Smooth muscle cell (in vitro differentiated cells): ENCODE measurements around the gene ASPM. TPM values are rescaled to one million over a fixed set of nuclear protein-coding genes. Genes with fewer than 3 reads are reported as not detected.

Source experiments
- DNase-seq: peaks from one replicate; lab custom pipeline; 2025; ENCODE audit not compliant: unreplicated experiment; lab: John Stamatoyannopoulos, UW
- H2AFZ ChIP-seq: fragments of 200-600 bp; sonication (generic); 2 replicates; pipeline ENCODE4 v1.6.0; 2016; ENCODE audit warnings: antibody characterized with exemption, low read depth, mild to moderate bottlenecking
- H3F3A ChIP-seq: fragments of 200-600 bp; sonication (generic); 2 replicates; pipeline ENCODE4 v1.6.0; 2017; ENCODE audit warnings: antibody characterized with exemption, low read depth
- H3K27ac ChIP-seq: fragments of 200-600 bp; sonication (generic); 2 replicates; pipeline ENCODE4 v1.5.1; 2016; ENCODE audit warnings: low read depth, mild to moderate bottlenecking
- H3K27me3 ChIP-seq: fragments of 200-600 bp; sonication (generic); 2 replicates; pipeline ENCODE4 v1.6.1; 2016; ENCODE audit warnings: low read depth, mild to moderate bottlenecking
- H3K36me3 ChIP-seq: fragments of 200-600 bp; sonication (generic); 2 replicates; pipeline ENCODE4 v1.5.1; 2016; ENCODE audit warnings: low read depth
- H3K4me1 ChIP-seq: fragments of 200-600 bp; sonication (generic); 2 replicates; pipeline ENCODE4 v1.5.1; 2016; ENCODE audit warnings: low read depth
- H3K4me2 ChIP-seq: fragments of 200-600 bp; sonication (generic); 2 replicates; pipeline ENCODE4 v1.6.0; 2016; ENCODE audit warnings: mild to moderate bottlenecking
- H3K4me3 ChIP-seq: fragments of 200-600 bp; sonication (generic); 2 replicates; pipeline ENCODE4 v1.5.1; 2016; ENCODE audit warnings: mild to moderate bottlenecking
- H3K79me2 ChIP-seq: fragments of 200-600 bp; sonication (generic); 2 replicates; pipeline ENCODE4 v1.6.0; 2016; ENCODE audit warnings: low read depth, mild to moderate bottlenecking
- H3K9ac ChIP-seq: fragments of 200-600 bp; sonication (generic); 2 replicates; pipeline ENCODE4 v1.6.0; 2016; ENCODE audit warnings: low read depth
- H3K9me3 ChIP-seq: fragments of 200-600 bp; sonication (generic); replicated peaks from 2 replicates; pipeline ENCODE4 v1.5.1; 2016; ENCODE audit warnings: low read depth
- H4K20me1 ChIP-seq: fragments of 200-600 bp; sonication (generic); 2 replicates; pipeline ENCODE4 v1.6.0; 2016; ENCODE audit warnings: low read depth
- CTCF ChIP-seq: fragments of 200-600 bp; sonication (generic); IDR thresholded peaks from 2 replicates; pipeline ENCODE4 v1.5.1; 2017; ENCODE audit warnings: borderline replicate concordance, mild to moderate bottlenecking, antibody characterized with exemption; ENCODE audit not compliant: insufficient read depth, poor library complexity, severe bottlenecking
- WGBS: methylation state at CpG from one replicate; pipeline ENCODE4 v1.1.7; 2016; ENCODE audit warnings: low lambda C conversion rate; 5-methylcytosine and 5-hydroxymethylcytosine counted together
- polyA plus RNA-seq: library from polyadenylated mRNA; unstranded; fragments of >200 nt; fragmentation: Nextera tagmentation; extraction: Ambion mirVana; gene quantifications from 2 replicates; pipeline ENCODE4 v1.2.1, GENCODE V29; 2016
- total RNA-seq: library from RNA; depleted of rRNA; stranded (reverse); fragments of >200 nt; gene quantifications from 2 replicates; pipeline ENCODE4 v1.2.3, GENCODE V29; 2014

Gene ASPM
- total and polyA plus RNA-seq, 2 experiments from 2014 or later: 1.7 to 8.8 TPM

GRCh38 chr1:197137322-197137721 is 9.1 kb downstream of the ASPM start:
- no peak overlapping the region for H3K4me2 ChIP-seq
- H3K79me2 ChIP-seq: peaks cover 4% of the 10 kb centered on the region

GRCh38 chr1:197130677-197131304 is 15.7 kb downstream of the ASPM start:
- Histone ChIP-seq H3K4me1 (no peaks in the 10 kb centered on the region), H3K9me3 (no peaks in the 10 kb centered on the region), H3K4me3 (no peak overlapping the region), H3K4me2 (no peak overlapping the region), H4K20me1 (no peaks in the 10 kb centered on the region), H3K36me3 (no peaks in the 10 kb centered on the region), H3K27me3 (no peaks in the 10 kb centered on the region), H3K27ac (no peak overlapping the region), H3K9ac (no peak overlapping the region), H3F3A (no peaks in the 10 kb centered on the region), H2AFZ (peak overlapping the region; percentile 49), H3K79me2 (no peaks in the 10 kb centered on the region)
- no peak for TF ChIP-seq CTCF
- WGBS: 93% methylated on average over 2 of the region's 2 CpGs
- DNase-seq: no peak

More at GRCh38 chr1:197137322-197137721, 9.1 kb downstream of the ASPM start:
- H3K4me1 ChIP-seq: no peaks in the 10 kb centered on the region
- no peak overlapping the region for H3K27ac ChIP-seq
- H3K27me3 ChIP-seq: no peaks in the 10 kb centered on the region
- no peak overlapping the region for H2AFZ ChIP-seq
- H4K20me1 ChIP-seq: no peaks in the 10 kb centered on the region
- H3K4me3 ChIP-seq: no peak overlapping the region
- no peak overlapping the region for H3K9ac ChIP-seq
- WGBS: 80% methylated on average over 7 of the region's 7 CpGs
- H3K36me3 ChIP-seq: no peaks in the 10 kb centered on the region
- no peaks in the 10 kb centered on the region for H3F3A ChIP-seq
- TF ChIP-seq CTCF: no peak
- DNase-seq: no peak
- no peaks in the 10 kb centered on the region for H3K9me3 ChIP-seq

- Histone ChIP-seq H3F3A (no peaks in the 10 kb centered on the region), H3K4me2 (no peak overlapping the region), H3K27ac (no peak overlapping the region), H3K36me3 (no peaks in the 10 kb centered on the region), H4K20me1 (no peaks in the 10 kb centered on the region), H3K9ac (no peak overlapping the region), H3K4me1 (no peaks in the 10 kb centered on the region), H3K4me3 (no peak overlapping the region), H2AFZ (no peak overlapping the region), H3K79me2 (no peaks in the 10 kb centered on the region), H3K27me3 (no peaks in the 10 kb centered on the region), H3K9me3 (no peaks in the 10 kb centered on the region)
- no peak for TF ChIP-seq CTCF
- DNase-seq: no peak
- 86% methylated on average over 2 of the region's 2 CpGs for WGBS
Observed at GRCh38 chr1:197129698-197130097, 16.8 kb downstream of the ASPM start.

- no peak for TF ChIP-seq CTCF
- no peaks in the 10 kb centered on the region for H3F3A ChIP-seq
- no peaks in the 10 kb centered on the region for H3K9me3 ChIP-seq
- no peaks in the 10 kb centered on the region for H4K20me1 ChIP-seq
- no peak overlapping the region for H3K9ac ChIP-seq
- no peaks in the 10 kb centered on the region for H3K27me3 ChIP-seq
- H3K27ac ChIP-seq: no peak overlapping the region
- DNase-seq: no peak
- no peak overlapping the region for H3K4me2 ChIP-seq
- no peak overlapping the region for H2AFZ ChIP-seq
- no peaks in the 10 kb centered on the region for H3K4me1 ChIP-seq
- 96% methylated on average over 2 of the region's 2 CpGs for whole genome bisulfite sequencing
- no peak overlapping the region for H3K4me3 ChIP-seq
- H3K36me3 ChIP-seq: no peaks in the 10 kb centered on the region
- H3K79me2 ChIP-seq: no peaks in the 10 kb centered on the region
Observed at GRCh38 chr1:197127246-197127912, 19.1 kb downstream of the ASPM start.
